H9 (cell line): Measurements from ENCODE around the gene PAAF1. TPM values are rescaled to one million over a fixed set of nuclear protein-coding genes. Genes with fewer than 3 reads are reported as not detected.

Experiments used
- DNase-seq: peaks from one replicate; pipeline ENCODE4 v3.0.0-alpha.2; 2017
- H2AFZ ChIP-seq: one replicate; pipeline ENCODE4 v1.6.1; 2013; ENCODE audit warnings: mild to moderate bottlenecking, low read length, control low read depth, moderate library complexity
- H2AK5ac ChIP-seq: 2 replicates; pipeline ENCODE4 v1.6.1; 2013; ENCODE audit warnings: low read length, control low read depth, mixed read lengths; ENCODE audit not compliant: insufficient read length
- H2BK120ac ChIP-seq: one replicate; pipeline ENCODE4 v1.6.1; 2013; ENCODE audit warnings: low read depth, mild to moderate bottlenecking, low read length, control low read depth, inconsistent platforms; ENCODE audit not compliant: poor library complexity, severe bottlenecking
- H2BK12ac ChIP-seq: 2 replicates; pipeline ENCODE4 v1.6.1; 2013; ENCODE audit warnings: low read length, control low read depth, mixed read lengths, low read depth; ENCODE audit not compliant: insufficient read length
- H2BK15ac ChIP-seq: 2 replicates; pipeline ENCODE4 v1.6.1; 2013; ENCODE audit warnings: low read depth, low read length, control low read depth
- H2BK20ac ChIP-seq: one replicate; pipeline ENCODE4 v1.6.1; 2013; ENCODE audit warnings: low read depth, mild to moderate bottlenecking, low read length, control low read depth, inconsistent platforms; ENCODE audit not compliant: poor library complexity, severe bottlenecking
- H2BK5ac ChIP-seq: 2 replicates; pipeline ENCODE4 v1.6.1; 2013; ENCODE audit warnings: low read length, control low read depth, mixed read lengths; ENCODE audit not compliant: insufficient read length
- H3K14ac ChIP-seq: 2 replicates; pipeline ENCODE4 v1.6.1; 2013; ENCODE audit warnings: low read length, control low read depth; ENCODE audit not compliant: insufficient read depth
- H3K18ac ChIP-seq: 2 replicates; pipeline ENCODE4 v1.6.1; 2013; ENCODE audit warnings: low read depth, mild to moderate bottlenecking, mixed read lengths, low read length, control low read depth; ENCODE audit not compliant: insufficient read length
- H3K23ac ChIP-seq: 2 replicates; pipeline ENCODE4 v1.6.1; 2013; ENCODE audit warnings: low read length, control low read depth, mixed read lengths, low read depth; ENCODE audit not compliant: insufficient read length
- H3K23me2 ChIP-seq: 2 replicates; pipeline ENCODE4 v1.6.1; 2013; ENCODE audit warnings: low read depth, mild to moderate bottlenecking, mixed read lengths, low read length, control low read depth; ENCODE audit not compliant: insufficient read length, poor library complexity, severe bottlenecking
- H3K27ac ChIP-seq: 2 replicates; pipeline ENCODE4 v1.5.1; 2013; ENCODE audit warnings: low read length, control low read depth, mixed read lengths, low read depth; ENCODE audit not compliant: insufficient read length
- H3K27me3 ChIP-seq: 2 replicates; pipeline ENCODE4 v1.6.1; 2013; ENCODE audit warnings: low read length, control low read depth, inconsistent platforms; ENCODE audit not compliant: insufficient read depth
- H3K4ac ChIP-seq: 2 replicates; pipeline ENCODE4 v1.6.1; 2013; ENCODE audit warnings: low read depth, mild to moderate bottlenecking, control low read depth, inconsistent platforms, low read length, moderate library complexity
- H3K4me1 ChIP-seq: 2 replicates; pipeline ENCODE4 v1.6.1; 2013; ENCODE audit warnings: low read length, control low read depth, inconsistent platforms; ENCODE audit not compliant: insufficient read depth
- H3K4me2 ChIP-seq: 2 replicates; pipeline ENCODE4 v1.6.1; 2013; ENCODE audit warnings: low read length, control low read depth, mixed read lengths; ENCODE audit not compliant: insufficient read length, insufficient read depth
- H3K56ac ChIP-seq: 2 replicates; pipeline ENCODE4 v1.6.1; 2013; ENCODE audit warnings: low read depth, mild to moderate bottlenecking, mixed read lengths, low read length, control low read depth; ENCODE audit not compliant: insufficient read length
- H3K79me1 ChIP-seq: 2 replicates; pipeline ENCODE4 v1.6.1; 2013; ENCODE audit warnings: low read depth, mild to moderate bottlenecking, moderate library complexity, low read length, control low read depth, inconsistent platforms; ENCODE audit not compliant: insufficient read depth, poor library complexity, severe bottlenecking
- H3K79me2 ChIP-seq: 2 replicates; pipeline ENCODE4 v1.6.1; 2013; ENCODE audit warnings: low read length, control low read depth, inconsistent platforms; ENCODE audit not compliant: insufficient read depth
- H3K9ac ChIP-seq: 2 replicates; pipeline ENCODE4 v1.6.1; 2013; ENCODE audit warnings: low read length, control low read depth, mixed read lengths; ENCODE audit not compliant: insufficient read length; ENCODE audit errors: extremely low read depth
- H3K9me3 ChIP-seq: one replicate; pipeline ENCODE4 v1.6.1; 2013; ENCODE audit warnings: low read depth, low read length, inconsistent platforms; ENCODE audit not compliant: control insufficient read depth
- H3T11ph ChIP-seq: one replicate; pipeline ENCODE4 v1.6.1; 2013; ENCODE audit warnings: mild to moderate bottlenecking, low read length, control low read depth, inconsistent platforms
- H4K20me1 ChIP-seq: one replicate; pipeline ENCODE4 v1.6.1; 2013; ENCODE audit not compliant: control insufficient read depth, insufficient read length, insufficient read depth
- H4K5ac ChIP-seq: 2 replicates; pipeline ENCODE4 v1.6.1; 2013; ENCODE audit warnings: low read depth, mild to moderate bottlenecking, mixed read lengths, low read length, control low read depth; ENCODE audit not compliant: insufficient read length
- H4K8ac ChIP-seq: replicated peaks from 2 replicates; pipeline ENCODE4 v1.6.1; 2013; ENCODE audit warnings: low read length, control low read depth, mixed read lengths, low read depth; ENCODE audit not compliant: insufficient read length
- H4K91ac ChIP-seq: 2 replicates; pipeline ENCODE4 v1.6.1; 2013; ENCODE audit warnings: low read depth, mild to moderate bottlenecking, moderate library complexity, mixed read lengths, low read length, control low read depth; ENCODE audit not compliant: insufficient read length
- H3K27ac Mint-ChIP-seq, 3 experiments: 2 replicates in 2 of 3; 3 replicates in 1 of 3; pipeline ENCODE4 v1.8.0; 2020 to 2021; ENCODE audit warnings: mixed read lengths in 3 of 3, mild to moderate bottlenecking in 1 of 3, moderate library complexity in 1 of 3
- H3K27me3 Mint-ChIP-seq: 2 replicates; pipeline ENCODE4 v1.8.0; 2021; ENCODE audit warnings: low read depth, mild to moderate bottlenecking, moderate library complexity, mixed read lengths
- H3K36me3 Mint-ChIP-seq, 3 experiments: 2 replicates in 2 of 3; 3 replicates in 1 of 3; pipeline ENCODE4 v1.8.0; 2020 to 2021; ENCODE audit warnings: low read depth in 3 of 3, mixed read lengths in 3 of 3; ENCODE audit not compliant: insufficient read depth in 1 of 3
- H3K4me1 Mint-ChIP-seq, 2 experiments: 2 replicates each; pipeline ENCODE4 v1.8.0; 2020; ENCODE audit warnings: mixed read lengths in 2 of 2
- H3K4me3 Mint-ChIP-seq, 2 experiments: 2 replicates in 1 of 2; 3 replicates in 1 of 2; pipeline ENCODE4 v1.8.0; 2020 to 2021; ENCODE audit warnings: mild to moderate bottlenecking in 2 of 2, mixed read lengths in 2 of 2, moderate library complexity in 1 of 2
- H3K9me3 Mint-ChIP-seq, 2 experiments: 2 replicates in 1 of 2; 3 replicates in 1 of 2; pipeline ENCODE4 v1.8.0; 2020; ENCODE audit warnings: mild to moderate bottlenecking in 2 of 2, mixed read lengths in 2 of 2, moderate library complexity in 1 of 2
- CTCF ChIP-seq: fragments of 200-600 bp; sonication (generic); conservative IDR thresholded peaks from 3 replicates; pipeline ENCODE4 v1.8.0; 2021; ENCODE audit warnings: antibody characterized with exemption, mild to moderate bottlenecking
- WGBS: extraction: QIAGEN DNeasy Blood & Tissue Kit; methylation state at CpG from one replicate; pipeline ENCODE4 v1.1.7; 2013; ENCODE audit warnings: missing lambda C conversion rate, low lambda C conversion rate, mixed read lengths; ENCODE audit not compliant: insufficient read length; ENCODE audit errors: extremely low coverage; 5-methylcytosine and 5-hydroxymethylcytosine counted together
- total RNA-seq: library from RNA; stranded (reverse); gene quantifications from 2 replicates; pipeline ENCODE4 v1.2.1, GENCODE V29; 2021

The PAAF1 gene
- total RNA-seq, 1 experiment from 2014 or later, result 24.3 TPM

- Histone ChIP-seq H2BK120ac (no peak overlapping the region), H3K56ac (no peak overlapping the region), H4K8ac (no peak overlapping the region), H2BK5ac (no peak overlapping the region), H3T11ph (no peak overlapping the region), H3K27ac (no peak overlapping the region), H2BK12ac (no peak overlapping the region), H4K20me1 (no peaks in the 10 kb centered on the region), H3K23ac (no peak overlapping the region), H3K4ac (no peak overlapping the region), H3K9me3 (no peaks in the 10 kb centered on the region), H3K9ac (no peak overlapping the region), H3K79me2 (no peaks in the 10 kb centered on the region), H2AFZ (no peak overlapping the region), H3K79me1 (no peaks in the 10 kb centered on the region), H4K5ac (no peak overlapping the region), H2BK20ac (no peak overlapping the region), H3K27me3 (no peaks in the 10 kb centered on the region), H3K23me2 (no peaks in the 10 kb centered on the region), H3K18ac (no peak overlapping the region), H2AK5ac (no peak overlapping the region), H3K14ac (no peak overlapping the region), H3K4me1 (0 out of 2 replicates have a peak, but pooled peaks cover 4% of the 10 kb centered on the region), H4K91ac (no peak overlapping the region), H3K4me2 (no peak overlapping the region), H2BK15ac (no peak overlapping the region)
- WGBS, result no CpG with 5 or more reads among the region's 3 CpGs
- Mint-ChIP-seq H3K9me3 (no peaks in the 10 kb centered on the region), H3K4me3 (no peak overlapping the region), H3K36me3 (peaks cover 0 to 9% (median 4%) of the 10 kb centered on the region in 3 experiments; a peak in 3 of 7 replicates), H3K27ac (peak overlapping the region; percentile 42 to 94 (median 69); a peak in 5 of 7 replicates), H3K4me1 (peaks cover 8 to 13% of the 10 kb centered on the region in 2 experiments), H3K27me3 (no peaks in the 10 kb centered on the region)
- no peak for TF ChIP-seq CTCF
- DNase-seq, result no peak
These were observed 38.2 kb upstream of the PAAF1 start for GRCh38 chr11:73838443-73839122.
